HG03064 (cell line): ENCODE results near the gene LEKR1.
"Not testable (repeated sequence)": the region's sequence is repeated elsewhere in the genome, so short reads cannot be mapped to it uniquely, and the experiment has no call there.

Source experiments
- ATAC-seq: cut with Tn5 transposase; IDR thresholded peaks from one replicate; pipeline ENCODE4 v1.9.1; 2021; ENCODE audit warnings: low read depth; ENCODE audit not compliant: unreplicated experiment

Gene LEKR1

DNA sequence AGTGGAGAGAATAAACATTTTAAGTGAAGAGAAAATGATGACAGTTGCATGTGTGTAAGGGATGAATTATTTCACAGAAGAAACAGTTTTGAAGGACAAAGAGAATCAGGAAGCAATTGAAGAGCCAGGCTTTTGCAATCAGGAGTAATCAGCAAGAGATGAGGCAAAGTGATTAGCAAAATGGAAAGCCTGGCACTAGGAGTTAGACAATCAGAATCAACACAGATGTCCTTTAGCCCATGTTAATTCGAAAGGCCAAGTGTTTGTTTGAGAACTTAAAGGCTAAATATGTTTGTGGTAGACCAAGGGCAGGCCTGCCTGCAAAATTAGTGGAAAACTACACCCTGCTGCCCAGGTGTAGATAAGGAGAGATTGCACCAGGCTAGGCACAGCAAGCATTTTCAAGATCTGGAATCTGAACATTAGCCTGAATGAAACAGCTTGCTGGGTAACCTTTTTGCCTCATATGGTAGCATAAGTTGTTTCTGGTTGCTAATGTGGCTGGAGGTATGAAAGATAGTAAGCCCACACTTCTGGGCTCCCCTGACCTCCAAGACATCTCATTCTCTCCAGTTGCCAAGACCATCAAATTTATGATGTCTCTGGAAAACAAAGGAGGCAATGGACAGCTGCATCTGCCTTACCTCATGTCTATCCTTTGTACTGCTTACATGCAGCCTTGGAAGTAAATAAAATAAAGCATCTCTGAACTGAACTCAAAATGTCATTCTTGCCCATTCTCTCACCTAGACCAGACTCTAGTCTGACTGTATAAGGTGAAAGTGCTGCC, 22.0 kb upstream of the LEKR1 start:
- ATAC-seq = no peak

DNA sequence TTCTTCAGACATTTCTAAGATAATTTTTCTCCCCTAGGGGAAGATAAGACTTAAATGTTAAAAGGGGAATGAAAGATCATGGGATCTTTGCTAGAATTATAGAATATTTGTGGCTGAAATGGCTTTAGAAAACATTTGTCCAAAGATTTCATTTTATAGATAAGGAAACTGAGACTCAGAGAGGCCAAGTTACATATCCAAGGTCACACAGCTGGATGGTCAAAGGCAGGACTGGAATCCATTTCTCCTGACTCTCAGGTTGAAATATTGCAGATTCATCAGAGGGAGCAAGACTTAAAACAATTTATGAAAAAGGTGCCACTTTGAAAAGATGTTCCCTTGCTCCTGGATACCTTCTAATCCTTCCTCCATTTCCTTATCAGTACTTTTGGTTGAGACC, 19.5 kb upstream of the LEKR1 start:
- no peak for ATAC-seq

DNA sequence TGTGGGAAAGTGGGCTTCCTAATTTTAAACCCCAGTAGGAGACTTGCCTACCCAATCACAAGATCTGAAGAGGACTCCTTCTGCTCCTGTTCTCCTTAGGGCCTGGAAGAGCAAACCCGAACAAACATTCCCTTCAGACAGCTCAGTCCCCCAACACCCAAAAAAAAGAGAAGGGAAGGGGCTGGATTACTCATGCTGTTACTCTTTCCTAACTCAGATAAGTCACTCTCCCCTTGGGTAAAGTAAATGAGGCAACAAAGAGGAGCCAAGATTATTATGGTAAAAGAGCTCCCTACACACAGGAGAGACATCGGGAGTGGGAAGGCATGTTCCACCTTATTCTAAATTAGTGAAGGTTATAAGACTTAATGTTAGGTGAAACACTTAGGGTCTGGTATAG, 18.1 kb upstream of the LEKR1 start:
- ATAC-seq = no peak

DNA sequence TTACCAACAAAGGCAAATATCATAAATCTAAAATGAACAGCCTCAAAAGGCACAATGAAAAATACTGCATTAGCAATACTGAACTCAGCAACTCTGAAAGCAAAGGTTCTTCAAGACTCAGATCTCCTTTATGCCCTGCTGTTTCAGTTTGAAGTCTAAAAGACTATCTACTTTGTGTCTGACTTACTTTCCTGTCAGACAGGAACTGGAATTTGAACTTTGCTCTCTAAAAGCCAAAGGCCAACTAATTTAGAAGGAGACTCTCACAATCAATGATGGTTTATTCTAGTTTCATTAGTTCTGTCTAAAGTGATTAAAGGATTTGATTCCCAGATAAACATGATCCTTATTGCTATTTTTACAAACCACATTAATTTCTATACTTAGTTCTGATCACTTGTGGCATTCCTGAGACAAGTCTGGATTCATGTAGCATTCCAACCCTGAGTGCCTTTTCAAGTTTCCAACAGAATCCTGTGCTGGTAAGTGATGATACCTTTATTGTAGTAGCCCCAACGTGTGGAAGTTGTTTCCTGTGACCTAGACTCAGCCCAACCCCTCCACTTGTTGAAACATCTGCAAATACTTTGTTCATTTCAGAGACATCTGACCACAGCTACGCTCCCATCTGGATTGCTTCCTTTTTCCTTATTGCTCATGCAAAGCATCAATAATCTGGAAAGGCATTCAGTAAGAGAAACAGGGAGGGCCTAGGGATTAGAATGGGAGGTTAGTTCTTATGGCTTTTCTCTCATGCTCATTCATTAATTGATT, 14.9 kb upstream of the LEKR1 start:
- no peak for ATAC-seq

DNA sequence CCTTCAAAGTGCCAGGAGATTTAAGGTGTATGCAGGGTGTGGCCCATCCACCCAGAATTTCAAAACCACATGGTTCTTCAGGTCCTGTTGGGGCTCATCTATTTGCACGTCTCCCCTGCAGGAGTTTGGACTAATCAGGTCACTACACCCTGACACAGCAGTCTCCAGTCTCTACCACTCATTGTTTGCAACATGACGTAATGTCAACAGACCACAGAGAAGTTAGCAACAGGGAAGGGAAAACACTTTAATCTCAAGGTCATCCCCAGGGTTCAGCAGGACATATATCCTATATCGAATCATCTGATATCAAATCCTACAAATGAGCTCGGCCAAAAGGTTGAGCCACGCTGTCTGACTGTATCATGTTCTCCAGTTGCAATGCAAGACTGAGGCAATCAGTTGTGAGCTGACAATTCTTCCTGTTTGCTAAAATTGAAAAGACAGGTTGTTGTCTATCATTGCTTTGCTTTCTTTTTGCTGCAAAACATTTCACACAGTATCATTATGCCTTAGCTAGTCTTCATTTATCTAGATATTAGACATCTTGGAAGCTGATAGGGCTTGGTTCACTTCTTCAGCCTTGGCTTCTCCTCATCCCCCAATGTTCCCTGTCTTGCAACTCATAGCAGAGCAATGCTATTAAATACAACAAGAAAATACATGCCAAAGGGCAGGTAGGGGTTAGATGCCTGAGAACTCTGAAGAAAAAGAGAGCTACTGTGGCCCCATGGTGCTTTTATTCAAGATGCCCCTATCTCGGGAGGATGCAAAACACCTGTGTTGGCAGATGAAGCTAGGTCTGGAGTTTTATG, 13.4 kb upstream of the LEKR1 start:
- no peak for ATAC-seq

DNA sequence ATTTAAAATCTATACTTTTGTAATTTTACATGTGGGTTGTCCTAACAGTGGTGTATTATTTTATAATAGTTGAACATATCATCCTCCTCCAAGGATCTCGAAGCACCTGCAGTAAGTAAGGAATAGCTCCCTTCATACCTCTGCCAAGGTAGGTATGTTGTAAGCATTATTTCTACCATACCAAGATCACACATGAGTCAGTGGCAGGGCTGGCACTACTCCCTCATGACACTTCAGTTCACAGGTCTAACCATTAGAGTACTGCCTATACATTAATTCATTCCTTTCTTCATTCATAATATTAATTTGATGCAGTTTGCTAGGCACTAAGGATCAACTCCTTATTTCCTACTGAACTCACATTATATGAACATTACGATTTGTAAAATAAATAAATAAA, 11.9 kb upstream of the LEKR1 start:
- ATAC-seq = no peak

DNA sequence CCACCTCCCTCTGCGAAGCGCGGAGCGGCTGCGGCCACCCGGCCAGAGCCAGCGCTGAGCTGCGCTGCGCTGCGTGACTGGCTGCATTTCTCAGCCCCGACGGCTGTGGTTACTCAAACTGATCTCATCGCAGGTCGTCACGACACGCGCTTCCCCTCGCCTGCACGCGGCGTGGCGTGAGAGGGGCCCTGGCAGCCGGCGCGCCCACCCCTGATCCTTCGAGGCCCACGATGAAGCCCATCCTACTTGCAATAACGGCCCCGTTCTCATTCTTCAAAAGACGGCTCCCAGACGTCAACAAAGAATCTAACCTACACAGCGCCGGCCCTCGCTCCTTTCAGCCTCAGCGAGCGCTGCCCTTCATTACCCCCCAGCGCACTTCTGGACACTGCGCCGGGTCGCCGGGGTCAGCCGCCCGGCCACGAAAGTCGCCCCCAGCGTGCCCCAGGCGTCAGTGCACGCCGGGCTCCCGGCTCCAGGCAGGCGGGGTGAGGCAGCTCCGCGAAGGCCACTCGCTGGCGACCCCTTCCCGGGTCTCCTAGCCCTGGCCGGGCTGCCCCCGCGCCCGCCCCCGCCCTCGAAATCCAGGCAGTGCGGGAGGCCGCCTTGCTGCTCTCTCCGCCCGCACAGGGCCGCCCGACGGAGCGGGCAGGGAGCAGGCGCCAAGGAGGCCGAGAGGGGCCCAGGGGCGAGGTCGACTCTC, 9.9 kb upstream of the LEKR1 start:
- ATAC-seq = peak; percentile 22

DNA sequence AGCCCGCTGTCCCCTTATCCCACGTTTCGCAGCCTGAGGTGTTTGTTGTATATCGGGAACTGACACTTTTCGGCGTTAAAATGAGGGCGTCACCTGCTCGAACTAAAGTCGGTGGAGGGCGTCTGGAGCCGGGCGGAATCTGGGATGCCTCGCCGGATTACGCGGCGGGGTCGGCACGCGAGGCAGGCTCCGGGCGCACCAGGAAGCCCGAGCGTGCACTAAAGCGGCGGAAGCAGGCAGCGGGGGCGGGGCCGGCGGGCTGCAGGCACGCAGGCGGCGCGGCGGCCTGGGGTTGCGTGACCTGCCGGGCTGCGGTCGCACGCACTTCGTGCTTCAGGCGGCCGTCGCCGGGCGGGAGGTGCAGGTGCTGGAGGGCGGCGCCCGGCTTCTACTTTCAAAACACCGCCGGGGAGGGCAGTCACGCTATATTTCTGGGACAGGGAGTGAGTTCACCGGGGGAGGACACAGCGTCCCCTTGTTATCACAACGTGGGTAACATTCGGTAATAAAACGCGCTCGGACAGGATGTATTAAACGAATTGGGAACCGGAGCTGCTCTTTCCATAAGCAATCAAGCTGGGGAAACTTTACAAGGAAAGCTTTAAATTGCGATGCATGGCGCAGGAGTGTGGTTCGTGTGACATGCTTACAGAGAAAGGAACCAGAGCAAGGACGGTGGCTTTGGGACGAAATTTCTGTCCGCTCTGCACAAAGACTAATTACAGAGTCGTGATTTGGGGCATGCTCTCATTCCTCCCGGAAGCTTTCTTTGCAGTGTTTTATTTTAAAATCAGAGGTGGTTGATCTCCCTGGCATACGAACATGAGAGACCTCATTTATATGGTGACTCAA, 9.1 kb upstream of the LEKR1 start:
- ATAC-seq = peak; percentile 68

DNA sequence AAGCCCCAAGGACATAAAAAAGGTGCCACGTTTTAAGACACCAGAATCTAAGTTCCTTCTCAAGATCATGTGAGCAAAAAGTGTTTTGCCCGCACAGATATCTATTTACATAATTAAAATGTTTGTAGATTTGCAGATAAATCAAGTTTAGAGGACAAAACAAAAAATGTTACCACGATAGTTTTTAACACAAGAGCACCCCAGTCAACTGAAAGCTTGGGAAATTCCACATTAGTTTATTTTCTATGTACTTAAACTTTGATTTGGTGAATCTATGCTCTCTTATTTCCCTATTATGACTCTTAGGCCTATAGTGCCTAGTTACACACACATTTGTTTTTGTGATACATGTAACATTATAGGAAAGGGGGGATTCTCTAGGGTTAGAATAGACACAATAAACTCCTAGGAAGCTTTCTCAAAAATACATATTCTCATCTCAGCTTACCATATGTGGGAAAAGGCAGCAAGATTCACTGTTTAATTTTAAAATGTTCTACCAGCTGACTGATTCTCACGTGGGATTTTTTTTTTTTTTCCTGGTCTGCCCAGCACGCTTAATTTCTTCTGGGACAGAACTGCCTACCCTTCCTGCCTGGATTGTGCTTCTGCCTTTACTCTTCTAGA, 8.4 kb upstream of the LEKR1 start:
- no peak for ATAC-seq

DNA sequence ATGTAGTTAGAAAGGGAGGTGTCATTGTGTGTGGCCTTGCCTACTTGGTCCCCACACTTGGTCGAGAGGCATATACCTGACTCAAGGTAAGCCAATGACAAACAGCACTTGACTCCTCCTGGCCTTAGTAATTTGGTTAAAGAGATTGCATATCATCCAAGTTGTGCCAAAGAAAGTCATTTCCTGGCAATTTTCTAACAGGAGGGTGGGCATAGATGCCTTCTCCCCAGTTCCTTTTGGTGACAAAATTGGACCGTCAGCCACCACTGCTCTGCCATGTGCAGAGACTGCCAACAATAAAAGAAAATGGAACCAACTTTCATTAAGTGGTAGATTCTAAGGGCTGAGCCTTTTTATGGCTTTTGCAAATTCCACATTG, 7.9 kb upstream of the LEKR1 start:
- ATAC-seq = no peak

DNA sequence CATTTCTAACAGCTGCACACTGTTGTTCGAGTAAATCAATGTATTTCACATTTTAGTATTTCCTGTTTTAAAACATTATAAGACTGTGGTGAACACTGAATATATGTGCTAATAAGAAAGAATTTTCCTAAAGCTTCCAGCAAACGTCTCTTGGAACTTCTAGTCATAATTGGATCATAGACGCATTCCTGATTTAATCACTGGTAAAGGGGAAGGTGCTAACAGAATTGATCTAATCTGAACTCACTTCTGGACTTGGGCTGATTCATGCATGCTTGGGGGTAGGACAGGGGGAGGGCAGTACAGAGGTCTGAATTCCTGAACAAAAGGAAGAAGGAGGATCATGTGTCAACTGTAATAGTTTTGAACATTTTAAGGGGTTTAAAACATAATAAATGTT, 7.3 kb upstream of the LEKR1 start:
- ATAC-seq = no peak

DNA sequence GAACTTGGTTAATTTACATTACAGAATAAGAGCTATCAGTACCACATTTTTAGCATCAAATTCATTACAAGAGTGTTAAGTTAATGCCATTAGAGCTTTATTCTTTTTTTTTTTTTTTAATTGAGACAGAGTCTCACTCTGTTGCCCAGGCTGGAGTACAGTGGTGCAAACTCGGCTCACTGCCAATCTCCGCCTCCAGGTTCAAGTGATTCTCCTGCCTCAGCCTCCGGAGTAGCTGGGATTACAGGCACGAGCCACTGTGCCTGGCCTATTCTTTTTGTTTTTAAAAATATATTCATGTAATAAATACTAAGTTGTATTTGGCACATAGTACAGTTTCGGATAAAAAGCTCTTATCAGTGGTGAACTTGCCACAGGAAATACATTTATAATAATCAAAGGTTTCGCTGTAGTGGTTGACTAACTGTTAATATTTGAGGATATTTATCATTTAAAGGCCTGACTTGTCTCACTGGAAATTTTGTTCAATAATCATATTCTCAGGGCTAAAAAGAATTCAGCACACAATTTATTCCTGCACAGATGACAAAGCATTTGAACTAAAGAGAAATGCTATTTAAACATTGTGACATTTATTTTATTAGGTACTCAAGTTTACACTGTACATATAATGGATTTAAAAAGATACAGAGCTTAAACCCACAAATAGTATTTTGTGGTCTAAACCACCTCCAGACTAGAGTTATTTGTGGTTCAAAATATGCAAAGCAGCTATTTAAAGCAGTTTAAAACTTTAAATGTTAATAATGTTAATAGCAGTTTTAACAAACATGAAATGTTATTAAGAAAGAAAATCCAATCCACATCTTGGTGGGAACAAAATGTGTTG, 6.1 kb upstream of the LEKR1 start:
- ATAC-seq = no peak

DNA sequence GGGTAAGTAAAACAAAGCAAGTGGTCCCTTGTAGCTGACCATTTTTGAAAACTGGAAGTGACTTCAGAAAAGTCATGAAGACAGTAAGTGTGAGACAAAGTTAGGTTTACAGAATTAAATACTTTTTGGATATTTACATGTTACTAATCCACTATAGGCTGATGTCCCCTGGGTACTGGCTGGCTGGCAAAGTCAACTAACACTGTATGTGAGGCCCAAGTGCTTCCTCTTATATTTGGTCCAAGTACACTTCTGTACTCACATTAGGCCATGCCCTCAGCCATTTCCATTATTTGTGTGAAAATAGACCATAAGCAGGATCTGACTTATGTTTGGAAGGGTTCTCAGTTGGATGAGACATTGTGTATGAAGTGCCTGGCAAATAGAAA, 5.5 kb upstream of the LEKR1 start:
- ATAC-seq = no peak

DNA sequence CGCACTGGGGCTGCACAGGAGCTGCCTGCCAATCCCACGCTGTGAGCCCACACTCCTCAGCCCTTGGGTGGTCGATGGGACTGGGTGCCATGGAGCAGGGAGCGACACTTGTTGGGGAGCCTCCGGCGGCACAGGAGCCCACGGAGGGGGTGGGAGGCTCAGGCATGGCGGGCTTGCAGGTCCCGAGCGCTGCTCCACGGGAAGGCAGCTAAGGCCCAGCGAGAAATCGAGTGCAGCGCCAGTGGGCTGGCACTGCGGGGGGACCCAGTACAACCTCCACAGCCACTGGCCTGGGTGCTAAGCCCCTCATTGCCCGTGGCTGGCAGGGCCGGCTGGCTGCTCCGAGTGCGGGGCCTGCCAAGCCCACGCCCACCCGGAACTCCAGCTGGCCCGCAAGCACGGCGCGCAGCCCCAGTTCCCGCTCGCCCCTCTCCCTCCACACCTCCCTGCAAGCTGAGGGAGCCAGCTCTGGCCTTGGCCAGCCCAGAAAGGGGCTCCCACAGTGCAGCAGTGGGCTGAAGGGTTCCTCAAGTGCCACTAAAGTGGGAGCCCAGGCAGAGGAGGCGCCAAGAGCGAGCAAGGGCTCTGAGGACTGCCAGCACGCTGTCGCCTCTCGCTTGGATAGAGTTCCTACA, 3.4 kb upstream of the LEKR1 start:
- ATAC-seq = not testable (repeated sequence)

DNA sequence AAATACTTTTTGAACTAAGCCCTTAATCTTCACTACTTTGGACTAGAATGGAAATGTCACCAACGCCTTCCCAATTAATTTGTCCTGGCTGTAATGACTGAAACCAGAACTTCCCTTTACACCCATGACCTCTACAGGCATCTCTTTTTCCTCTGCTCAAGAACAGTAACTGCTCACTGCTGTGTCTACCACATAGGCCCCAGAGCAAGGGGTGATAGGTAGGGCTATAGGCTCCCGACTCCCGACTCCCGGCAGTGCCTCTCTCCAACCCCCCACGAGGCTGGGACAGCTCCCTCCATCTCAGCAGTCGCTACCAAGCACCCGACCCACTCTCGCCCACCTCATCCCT, 384 bp upstream of the LEKR1 start:
- peak; percentile 42 for ATAC-seq

DNA sequence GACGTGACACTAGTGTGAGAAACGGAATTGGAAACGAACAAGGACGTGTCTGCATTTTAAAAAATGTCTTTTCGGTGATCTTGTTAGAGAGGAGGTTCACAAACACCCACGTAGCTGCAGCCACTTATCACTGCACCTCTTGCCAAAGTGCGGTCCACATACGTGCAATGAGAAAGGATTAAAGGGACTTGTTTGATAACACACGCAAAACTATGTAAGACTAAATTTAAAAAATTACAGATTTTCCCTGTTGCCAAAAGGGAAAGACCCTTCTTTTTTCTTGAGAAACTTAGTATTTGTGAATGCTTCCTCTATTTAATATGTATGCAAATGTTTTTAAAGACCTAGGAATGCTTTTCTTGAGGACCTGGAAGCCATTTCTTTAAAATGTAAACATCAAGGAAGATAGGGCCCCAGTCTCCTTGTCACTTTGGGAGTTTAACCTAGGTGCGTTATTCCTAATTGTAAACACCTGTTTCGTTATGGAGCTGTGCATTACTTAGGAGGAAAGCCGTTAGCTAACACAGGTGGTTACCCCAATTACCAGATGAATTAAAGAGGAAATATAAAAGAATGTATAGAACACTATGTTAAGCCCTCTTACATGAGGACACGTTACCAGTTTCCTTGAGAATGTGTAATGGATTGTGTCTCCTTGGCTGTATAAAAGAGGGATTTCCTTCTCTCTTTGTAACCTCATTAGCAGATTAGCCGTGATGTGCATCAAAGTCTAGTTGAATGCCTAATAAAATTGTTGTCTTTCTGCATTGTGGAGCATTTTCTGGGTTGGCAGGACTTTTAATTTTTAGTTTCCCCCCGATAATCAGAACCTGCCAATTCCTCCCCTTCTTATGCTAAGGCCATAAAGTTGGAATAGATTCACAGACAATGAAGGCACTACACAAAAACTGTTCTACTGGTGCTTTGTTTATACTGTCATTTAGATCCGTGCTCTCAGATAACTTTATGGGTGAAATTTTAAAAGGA, 1.0 kb downstream of the LEKR1 start:
- ATAC-seq = no peak

DNA sequence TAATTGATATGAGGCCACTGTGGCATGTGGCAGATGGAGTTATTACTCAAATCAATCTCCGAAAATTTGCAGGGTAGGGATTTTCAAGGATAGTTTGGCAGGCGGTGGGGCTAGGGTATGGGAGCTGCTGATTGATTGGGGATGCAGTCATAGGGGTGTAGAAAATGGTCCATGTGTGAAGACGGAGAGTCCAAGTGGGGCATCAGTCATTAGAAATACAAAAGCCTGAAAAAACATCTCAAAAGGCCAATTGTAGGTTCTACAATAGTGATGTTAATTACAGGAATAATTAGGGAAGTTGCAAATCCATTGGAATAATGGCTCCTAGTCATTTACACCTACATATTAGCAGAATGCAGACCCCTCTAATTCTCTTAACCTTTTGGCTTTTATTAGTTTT, 4.9 kb downstream of the LEKR1 start:
- ATAC-seq = no peak
